ENCODE data around the gene ZNF763.
"Not testable (repeated sequence)": the region's sequence is repeated elsewhere in the genome, so short reads cannot be mapped to it uniquely, and the experiment has no call there.

Gene ZNF763

GRCh38 chr19:11964858-11965645 is at the start of gene ZNF763:
TSS of gene ZNF763 (plus strand) at chr19:11965040. CDS start at chr19:11965209, 169 bp downstream.
- peak; percentile 90 for DNase-seq

GRCh38 chr19:11921852-11922495 is 42.9 kb upstream of the ZNF763 start:
- DNase-seq: no peak

GRCh38 chr19:11924886-11925650 is 39.8 kb upstream of the ZNF763 start, which contains the start of gene ZNF700:
TSS of gene ZNF700 (plus strand) at chr19:11925107. CDS start at chr19:11925211, 104 bp downstream.
- peak; percentile 95 for DNase-seq

- DNase-seq: not testable (repeated sequence)
These were observed 39.1 kb upstream of the ZNF763 start for GRCh38 chr19:11925651-11926187.

- no peak for DNase-seq
These were observed 37.6 kb upstream of the ZNF763 start for GRCh38 chr19:11927227-11927626.

GRCh38 chr19:11931051-11931450 is 33.8 kb upstream of the ZNF763 start:
- no peak for DNase-seq

GRCh38 chr19:11931513-11931912 is 33.3 kb upstream of the ZNF763 start:
- no peak for DNase-seq

- not testable (repeated sequence) for DNase-seq
These were observed 29.0 kb upstream of the ZNF763 start for GRCh38 chr19:11935829-11936228.

GRCh38 chr19:11938383-11938782 is 26.5 kb upstream of the ZNF763 start:
- DNase-seq: not testable (repeated sequence)

- DNase-seq: not testable (repeated sequence)
These were observed 23.4 kb upstream of the ZNF763 start for GRCh38 chr19:11941361-11941887.

- DNase-seq: no peak
These were observed 22.6 kb upstream of the ZNF763 start for GRCh38 chr19:11942008-11942842.

- DNase-seq: no peak
These were observed 22.1 kb upstream of the ZNF763 start for GRCh38 chr19:11942843-11943108.

GRCh38 chr19:11944656-11945055 is 20.2 kb upstream of the ZNF763 start:
- DNase-seq: no peak

- DNase-seq: no peak
These were observed 16.2 kb upstream of the ZNF763 start for GRCh38 chr19:11948646-11949045.

- DNase-seq: no peak
These were observed 15.6 kb upstream of the ZNF763 start for GRCh38 chr19:11949201-11949600.

GRCh38 chr19:11949614-11950080 is 15.2 kb upstream of the ZNF763 start:
- not testable (repeated sequence) for DNase-seq

GRCh38 chr19:11950312-11950711 is 14.5 kb upstream of the ZNF763 start:
- no peak for DNase-seq

GRCh38 chr19:11963566-11964355 is 1.1 kb upstream of the ZNF763 start:
- peak; percentile 89 for DNase-seq

GRCh38 chr19:11964496-11964857 is 363 bp upstream of the ZNF763 start:
- DNase-seq: no peak

GRCh38 chr19:11970174-11970573 is 5.3 kb downstream of the ZNF763 start:
- DNase-seq: no peak

- no peak for DNase-seq
These were observed 6.2 kb downstream of the ZNF763 start for GRCh38 chr19:11971041-11971440.

Measured in left hindlimb (tissue), 1 donor.